ENCODE data around the gene ELMO3.

Gene ELMO3

DNA sequence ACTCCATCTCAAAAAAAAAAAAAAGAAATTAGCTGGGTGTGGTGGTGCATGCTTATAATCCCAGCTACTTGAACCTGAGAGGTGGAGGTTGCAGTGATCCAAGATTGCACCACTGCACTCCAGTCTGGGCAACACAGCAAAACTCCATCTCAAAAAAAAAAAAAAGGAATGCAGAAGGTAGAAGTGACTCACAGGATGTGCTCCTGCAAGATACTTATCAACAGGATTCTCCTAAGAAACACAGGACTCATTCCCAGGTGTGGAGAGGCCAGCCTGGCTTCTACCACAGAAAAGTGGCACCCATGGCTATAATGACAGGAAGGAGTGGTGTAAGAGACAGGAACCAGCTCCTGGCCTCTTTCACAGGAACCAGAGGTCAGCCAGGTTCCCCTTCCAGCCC is 13.8 kb downstream of the ELMO3 start:
- TF ChIP-seq ZNF707 (tag by site-specific recombination; IDR thresholded peaks at IDR 0.05) (no peak), ZBTB17 (tag by site-specific recombination; IDR thresholded peaks at IDR 0.05) (no peak), ZNF324 (tag by site-specific recombination; IDR thresholded peaks at IDR 0.05) (no peak), ZNF791 (tag by site-specific recombination; IDR thresholded peaks at IDR 0.05) (no peak), ZNF777 (tag by site-specific recombination; IDR thresholded peaks at IDR 0.05; ENCODE audit: borderline replicate concordance) (no peak), ZBTB26 (tag by site-specific recombination; optimal IDR thresholded peaks at IDR 0.05) (no peak), MEIS1 (CRISPR knock-in tag; IDR thresholded peaks at IDR 0.05; ENCODE audit: borderline replicate concordance) (no peak), AEBP2 (tag by site-specific recombination; IDR thresholded peaks at IDR 0.05; ENCODE audit: borderline replicate concordance) (no peak), ZNF626 (tag by site-specific recombination; IDR thresholded peaks at IDR 0.05) (no peak), ZNF518A (tag by site-specific recombination; conservative IDR thresholded peaks at IDR 0.05; ENCODE audit: low read depth) (no peak)
- no peaks in the 10 kb centered on the region for H3K9me3 ChIP-seq (ENCODE audit: control insufficient read depth, insufficient read depth, low read depth, low read length)
- no peak overlapping the region for H3K27ac ChIP-seq (ENCODE audit: extremely low read depth, low read depth, low read length)
- POLR2A ChIA-PET = no interaction called here
- peaks cover 0 to 7% of the 10 kb centered on the region in 2 experiments; a peak in 2 of 3 replicates for H3K36me3 ChIP-seq (ENCODE audit: control insufficient read depth in 2 of 2, insufficient read depth in 1 of 2, low read length in 2 of 2)
- CTCF ChIA-PET = interaction anchor here (0.6 to 1.1 kb wide), 3 partner anchors 19 to 253 kb away, joined by 3 to 4 read pairs (median 3); no protein-coding TSS in a partner anchor
- H3K4me1 ChIP-seq (ENCODE audit: control insufficient read depth, insufficient read depth, low read length) = no peaks in the 10 kb centered on the region
- H3K4me3 ChIP-seq (ENCODE audit: low read depth, low read length) = no peak overlapping the region

- ChIA-PET POLR2A (interaction anchor here (0.6 kb wide), 1 partner anchor 252 kb away, joined by 3 read pairs; the partner anchor contains the start of gene CES3), CTCF (no interaction called here)
- Histone ChIP-seq H3K36me3 (ENCODE audit: control insufficient read depth in 2 of 2, insufficient read depth in 1 of 2, low read length in 2 of 2) (peaks cover 0 to 7% of the 10 kb centered on the region in 2 experiments; a peak in 2 of 3 replicates), H3K9me3 (ENCODE audit: control insufficient read depth, insufficient read depth, low read depth, low read length) (no peaks in the 10 kb centered on the region), H3K4me1 (ENCODE audit: control insufficient read depth, insufficient read depth, low read length) (no peaks in the 10 kb centered on the region), H3K4me3 (ENCODE audit: low read depth, low read length) (no peak overlapping the region), H3K27ac (ENCODE audit: extremely low read depth, low read depth, low read length) (no peak overlapping the region)
- no peak for TF ChIP-seq ZNF514 (tag by site-specific recombination; IDR thresholded peaks at IDR 0.05)
- TF ChIP-seq ZNF610 (tag by site-specific recombination; IDR thresholded peaks at IDR 0.05; ENCODE audit: borderline replicate concordance) = no peak
- TF ChIP-seq, protein P1, sequence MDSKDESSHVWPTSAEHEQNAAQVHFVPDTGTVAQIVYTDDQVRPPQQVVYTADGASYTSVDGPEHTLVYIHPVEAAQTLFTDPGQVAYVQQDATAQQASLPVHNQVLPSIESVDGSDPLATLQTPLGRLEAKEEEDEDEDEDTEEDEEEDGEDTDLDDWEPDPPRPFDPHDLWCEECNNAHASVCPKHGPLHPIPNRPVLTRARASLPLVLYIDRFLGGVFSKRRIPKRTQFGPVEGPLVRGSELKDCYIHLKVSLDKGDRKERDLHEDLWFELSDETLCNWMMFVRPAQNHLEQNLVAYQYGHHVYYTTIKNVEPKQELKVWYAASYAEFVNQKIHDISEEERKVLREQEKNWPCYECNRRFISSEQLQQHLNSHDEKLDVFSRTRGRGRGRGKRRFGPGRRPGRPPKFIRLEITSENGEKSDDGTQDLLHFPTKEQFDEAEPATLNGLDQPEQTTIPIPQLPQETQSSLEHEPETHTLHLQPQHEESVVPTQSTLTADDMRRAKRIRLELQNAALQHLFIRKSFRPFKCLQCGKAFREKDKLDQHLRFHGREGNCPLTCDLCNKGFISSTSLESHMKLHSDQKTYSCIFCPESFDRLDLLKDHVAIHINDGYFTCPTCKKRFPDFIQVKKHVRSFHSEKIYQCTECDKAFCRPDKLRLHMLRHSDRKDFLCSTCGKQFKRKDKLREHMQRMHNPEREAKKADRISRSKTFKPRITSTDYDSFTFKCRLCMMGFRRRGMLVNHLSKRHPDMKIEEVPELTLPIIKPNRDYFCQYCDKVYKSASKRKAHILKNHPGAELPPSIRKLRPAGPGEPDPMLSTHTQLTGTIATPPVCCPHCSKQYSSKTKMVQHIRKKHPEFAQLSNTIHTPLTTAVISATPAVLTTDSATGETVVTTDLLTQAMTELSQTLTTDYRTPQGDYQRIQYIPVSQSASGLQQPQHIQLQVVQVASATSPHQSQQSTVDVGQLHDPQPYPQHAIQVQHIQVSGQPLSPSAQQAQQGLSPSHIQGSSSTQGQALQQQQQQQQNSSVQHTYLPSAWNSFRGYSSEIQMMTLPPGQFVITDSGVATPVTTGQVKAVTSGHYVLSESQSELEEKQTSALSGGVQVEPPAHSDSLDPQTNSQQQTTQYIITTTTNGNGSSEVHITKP (tag by site-specific recombination; IDR thresholded peaks at IDR 0.05) = no peak
- no peak for TF ChIP-seq ZNF473 (tag by site-specific recombination; IDR thresholded peaks at IDR 0.05)
- TF ChIP-seq ZNF664 (tag by site-specific recombination; IDR thresholded peaks at IDR 0.05) = no peak
- TF ChIP-seq ZNF549 (tag by site-specific recombination; IDR thresholded peaks at IDR 0.05) = no peak
Observed at GRCh38 chr16:67213197-67214019, 14.5 kb downstream of the ELMO3 start.
